ENCODE data around the gene CDH11.

CDH11 gene

GRCh38 chr16:64977206-64977920, 144.5 kb downstream of the CDH11 start:
- H3K27me3 ChIP-seq (ENCODE audit: insufficient read depth, poor library complexity, severe bottlenecking): no peaks in the 10 kb centered on the region
- no peak for DNase-seq (ENCODE audit: low spot score)
- no peak overlapping the region for H3K27ac ChIP-seq (ENCODE audit: poor library complexity, severe bottlenecking)
- H3K36me3 ChIP-seq (ENCODE audit: low read depth): peaks cover 31% of the 10 kb centered on the region
- no peaks in the 10 kb centered on the region for H3K9me3 ChIP-seq (ENCODE audit: severe bottlenecking)
- no peak for ATAC-seq (ENCODE audit: low read depth)
- H3K4me1 ChIP-seq (ENCODE audit: insufficient read depth, poor library complexity, severe bottlenecking): no peaks in the 10 kb centered on the region
- TF ChIP-seq CTCF (IDR thresholded peaks at IDR 0.05; ENCODE audit: poor library complexity, severe bottlenecking): no peak
- no peak overlapping the region for H3K4me3 ChIP-seq (ENCODE audit: severe bottlenecking)

- DNase-seq (ENCODE audit: low spot score) (no peak), ATAC-seq (ENCODE audit: low read depth) (no peak)
- no peaks in the 10 kb centered on the region for H3K4me1 ChIP-seq (ENCODE audit: insufficient read depth, poor library complexity, severe bottlenecking)
- no peak overlapping the region for H3K27ac ChIP-seq (ENCODE audit: poor library complexity, severe bottlenecking)
- H3K9me3 ChIP-seq (ENCODE audit: severe bottlenecking): no peaks in the 10 kb centered on the region
- no peak overlapping the region for H3K4me3 ChIP-seq (ENCODE audit: severe bottlenecking)
- peaks cover 38% of the 10 kb centered on the region for H3K36me3 ChIP-seq (ENCODE audit: low read depth)
- no peaks in the 10 kb centered on the region for H3K27me3 ChIP-seq (ENCODE audit: insufficient read depth, poor library complexity, severe bottlenecking)
- TF ChIP-seq CTCF (IDR thresholded peaks at IDR 0.05; ENCODE audit: poor library complexity, severe bottlenecking): no peak
Measured at GRCh38 chr16:64975821-64976220, 146.0 kb downstream of the CDH11 start.

- no peak for TF ChIP-seq CTCF (IDR thresholded peaks at IDR 0.05; ENCODE audit: poor library complexity, severe bottlenecking)
- no peak overlapping the region for H3K27ac ChIP-seq (ENCODE audit: poor library complexity, severe bottlenecking)
- H3K4me3 ChIP-seq (ENCODE audit: severe bottlenecking): no peak overlapping the region
- no peaks in the 10 kb centered on the region for H3K27me3 ChIP-seq (ENCODE audit: insufficient read depth, poor library complexity, severe bottlenecking)
- DNase-seq (ENCODE audit: low spot score) (no peak), ATAC-seq (ENCODE audit: low read depth) (no peak)
- H3K4me1 ChIP-seq (ENCODE audit: insufficient read depth, poor library complexity, severe bottlenecking): no peaks in the 10 kb centered on the region
- H3K9me3 ChIP-seq (ENCODE audit: severe bottlenecking): no peaks in the 10 kb centered on the region
- peaks cover 47% of the 10 kb centered on the region for H3K36me3 ChIP-seq (ENCODE audit: low read depth)
Measured at GRCh38 chr16:64974381-64974780, 147.5 kb downstream of the CDH11 start.

GRCh38 chr16:64973171-64973570, 148.7 kb downstream of the CDH11 start:
- ATAC-seq (ENCODE audit: low read depth) (no peak), DNase-seq (ENCODE audit: low spot score) (no peak)
- Histone ChIP-seq H3K36me3 (ENCODE audit: low read depth) (peaks cover 59% of the 10 kb centered on the region), H3K27ac (ENCODE audit: poor library complexity, severe bottlenecking) (no peak overlapping the region), H3K9me3 (ENCODE audit: severe bottlenecking) (no peaks in the 10 kb centered on the region), H3K4me1 (ENCODE audit: insufficient read depth, poor library complexity, severe bottlenecking) (no peaks in the 10 kb centered on the region), H3K27me3 (ENCODE audit: insufficient read depth, poor library complexity, severe bottlenecking) (no peaks in the 10 kb centered on the region), H3K4me3 (ENCODE audit: severe bottlenecking) (no peak overlapping the region)
- no peak for TF ChIP-seq CTCF (IDR thresholded peaks at IDR 0.05; ENCODE audit: poor library complexity, severe bottlenecking)

- TF ChIP-seq CTCF (IDR thresholded peaks at IDR 0.05; ENCODE audit: poor library complexity, severe bottlenecking): no peak
Measured at GRCh38 chr16:64971171-64971570, 150.7 kb downstream of the CDH11 start.

More at GRCh38 chr16:64971171-64971570, 150.7 kb downstream of the CDH11 start:
- Histone ChIP-seq H3K4me1 (ENCODE audit: insufficient read depth, poor library complexity, severe bottlenecking) (no peaks in the 10 kb centered on the region), H3K36me3 (ENCODE audit: low read depth) (peaks cover 63% of the 10 kb centered on the region), H3K9me3 (ENCODE audit: severe bottlenecking) (no peaks in the 10 kb centered on the region), H3K27ac (ENCODE audit: poor library complexity, severe bottlenecking) (no peak overlapping the region), H3K27me3 (ENCODE audit: insufficient read depth, poor library complexity, severe bottlenecking) (no peaks in the 10 kb centered on the region), H3K4me3 (ENCODE audit: severe bottlenecking) (no peak overlapping the region)
- DNase-seq (ENCODE audit: low spot score) (no peak), ATAC-seq (ENCODE audit: low read depth) (no peak)
